GM19397 (cell line): Measurements from ENCODE around the gene HOXB6.

Source experiments
- ATAC-seq: cut with Tn5 transposase; IDR thresholded peaks from one replicate; pipeline ENCODE4 v1.9.1; 2021; ENCODE audit warnings: mild to moderate bottlenecking, moderate library complexity; ENCODE audit not compliant: unreplicated experiment

Gene HOXB6

GRCh38 chr17:48556229-48556575 is 48.6 kb downstream of the HOXB6 start:
- no peak for ATAC-seq

GRCh38 chr17:48555258-48556228 is 49.2 kb downstream of the HOXB6 start:
- ATAC-seq: no peak

- ATAC-seq: no peak
Measured at GRCh38 chr17:48554412-48555257, 50.2 kb downstream of the HOXB6 start.

GRCh38 chr17:48553826-48554225 is 51.0 kb downstream of the HOXB6 start:
- no peak for ATAC-seq

- ATAC-seq: no peak
Measured at GRCh38 chr17:48553190-48553547, 51.6 kb downstream of the HOXB6 start.

GRCh38 chr17:48552466-48553189 is 52.2 kb downstream of the HOXB6 start:
- no peak for ATAC-seq

GRCh38 chr17:48551596-48552465 is 53.0 kb downstream of the HOXB6 start:
- ATAC-seq: no peak

- ATAC-seq: no peak
Measured at GRCh38 chr17:48551214-48551555, 53.6 kb downstream of the HOXB6 start.

GRCh38 chr17:48550502-48551213 is 54.1 kb downstream of the HOXB6 start:
- no peak for ATAC-seq

GRCh38 chr17:48549914-48550501 is 54.8 kb downstream of the HOXB6 start:
- no peak for ATAC-seq

- no peak for ATAC-seq
Measured at GRCh38 chr17:48549281-48549630, 55.5 kb downstream of the HOXB6 start.

- ATAC-seq: no peak
Measured at GRCh38 chr17:48548523-48549280, 56.1 kb downstream of the HOXB6 start.

- ATAC-seq: no peak
Measured at GRCh38 chr17:48547808-48548522, 56.8 kb downstream of the HOXB6 start.

GRCh38 chr17:48546924-48547807 is 57.6 kb downstream of the HOXB6 start:
- no peak for ATAC-seq

GRCh38 chr17:48546137-48546923 is 58.5 kb downstream of the HOXB6 start:
- no peak for ATAC-seq
